K562 (cell line): Measurements from ENCODE around the gene SSBP2. TPM values are rescaled to one million over a fixed set of nuclear protein-coding genes. Genes with fewer than 3 reads are reported as not detected.

ENCODE experiments used
- ATF3 ChIP-seq, 2 experiments: fragments of 450-650 bp in 1 of 2; sonication (generic) in 1 of 2; formaldehyde crosslinking in 1 of 2; IDR thresholded peaks in 1 of 2; conservative IDR thresholded peaks in 1 of 2; 2 replicates each; pipeline versions ENCODE4 v1.6.1 to v1.8.1; 2016 to 2023; ENCODE audit warnings: mild to moderate bottlenecking in 2 of 2, moderate library complexity in 2 of 2, inconsistent platforms in 1 of 2, missing genetic modification reagents in 1 of 2
- C11orf30 ChIP-seq: fragments of 450-650 bp; IDR thresholded peaks from 2 replicates; pipeline ENCODE4 v1.6.1; 2016; ENCODE audit warnings: low read depth, mild to moderate bottlenecking
- CBX1 ChIP-seq: sonication (generic); IDR thresholded peaks from 2 replicates; pipeline ENCODE4 v1.6.1; 2016; ENCODE audit warnings: antibody characterized with exemption, low read depth, mild to moderate bottlenecking
- CREB3 ChIP-seq: fragments of 450-650 bp; conservative IDR thresholded peaks from 2 replicates; pipeline ENCODE4 v1.6.1; 2016; ENCODE audit warnings: missing genetic modification characterization, low read depth, mild to moderate bottlenecking, missing compliant biosample characterization, moderate library complexity
- FOSL1 ChIP-seq: fragments of 200-800 bp; sonication (Bioruptor generic); conservative IDR thresholded peaks from 2 replicates; pipeline ENCODE4 v1.6.1; 2016; ENCODE audit warnings: missing genetic modification characterization, missing compliant biosample characterization
- JUND ChIP-seq, 2 experiments: IDR thresholded peaks; 2 replicates in 1 of 2; 3 replicates in 1 of 2; pipeline ENCODE4 v1.6.1; 2011; ENCODE audit warnings: borderline replicate concordance in 2 of 2, low read depth in 2 of 2, low read length in 2 of 2, improper control_type of control experiment in 1 of 2, missing biosample characterization in 1 of 2, missing genetic modification characterization in 1 of 2, missing genetic modification reagents in 1 of 2
- MBD1 ChIP-seq: fragments of 250-450 bp; sonication (Bioruptor Pico); IDR thresholded peaks from 2 replicates; pipeline ENCODE4 v1.8.0; 2022; ENCODE audit warnings: inconsistent platforms
- SMARCA4 ChIP-seq: fragments of 450-650 bp; IDR thresholded peaks from 2 replicates; pipeline ENCODE4 v1.6.1; 2016
- SMARCE1 ChIP-seq: fragments of 450-650 bp; IDR thresholded peaks from 2 replicates; pipeline ENCODE4 v1.7.1; 2016; ENCODE audit warnings: mild to moderate bottlenecking
- SP2 ChIP-seq: IDR thresholded peaks from 2 replicates; pipeline ENCODE4 v1.6.1; 2011; ENCODE audit warnings: mild to moderate bottlenecking, low read depth, low read length, moderate library complexity; ENCODE audit not compliant: poor library complexity, severe bottlenecking; ENCODE audit errors: extremely low read depth
- TCFL5 ChIP-seq: fragments of 250-450 bp; sonication (Bioruptor Pico); conservative IDR thresholded peaks from 2 replicates; pipeline ENCODE4 v1.6.1; 2021; ENCODE audit warnings: mild to moderate bottlenecking, moderate library complexity, matching md5 sums
- TFE3 ChIP-seq: fragments of 450-650 bp; formaldehyde crosslinking; IDR thresholded peaks from 2 replicates; pipeline ENCODE4 v1.4.0; 2020; ENCODE audit warnings: mild to moderate bottlenecking, mixed read lengths
- ZNF311 ChIP-seq: fragments of 250-450 bp; sonication (Bioruptor Pico); IDR thresholded peaks from 2 replicates; pipeline ENCODE4 v1.4.0; 2020; ENCODE audit warnings: mild to moderate bottlenecking, moderate library complexity
- ZNF766 ChIP-seq: fragments of 200-800 bp; sonication (Bioruptor generic); conservative IDR thresholded peaks from 2 replicates; pipeline ENCODE4 v1.6.1; 2016; ENCODE audit warnings: missing genetic modification characterization, missing compliant biosample characterization
- polyA plus RNA-seq, 8 experiments: library from polyadenylated mRNA; depleted of rRNA in 4 of 8; stranded (reverse) in 5 of 8; unstranded in 3 of 8; fragments of >200 nt; fragmentation: Nextera tagmentation in 2 of 8; fragmentation: Illumina TruSeq in 1 of 8; extraction: Ambion mirVana in 2 of 8; extraction: Trizol in 1 of 8; gene quantifications; 2 replicates each; pipeline versions ENCODE4 v1.2.1 to v1.2.3, GENCODE V29; 2011 to 2014; ENCODE audit warnings: inconsistent platforms in 1 of 8, missing spikeins in 1 of 8
- total RNA-seq, 7 experiments: library from RNA; depleted of rRNA in 6 of 7; stranded (reverse); fragments of >200 nt in 6 of 7; fragmentation: Illumina TruSeq in 2 of 7; extraction: Trizol in 2 of 7; gene quantifications; 2 replicates each; pipeline versions ENCODE4 v1.2.1 to v1.2.3, GENCODE V29; 2011 to 2021; ENCODE audit warnings: low replicate concordance in 1 of 7
- TF ChIP-seq, protein P1 (sequence below): fragments of 200-800 bp; sonication (Bioruptor generic); IDR thresholded peaks from 2 replicates; pipeline ENCODE4 v1.6.1; 2017; ENCODE audit warnings: missing genetic modification characterization, missing compliant biosample characterization

The SSBP2 gene
- total and polyA plus RNA-seq, 9 of the 15 experiments (the other 6 are each of a cell fraction or from before 2014, with no cell fraction given) = 22.3 to 133 (median 42.1) TPM

DNA sequence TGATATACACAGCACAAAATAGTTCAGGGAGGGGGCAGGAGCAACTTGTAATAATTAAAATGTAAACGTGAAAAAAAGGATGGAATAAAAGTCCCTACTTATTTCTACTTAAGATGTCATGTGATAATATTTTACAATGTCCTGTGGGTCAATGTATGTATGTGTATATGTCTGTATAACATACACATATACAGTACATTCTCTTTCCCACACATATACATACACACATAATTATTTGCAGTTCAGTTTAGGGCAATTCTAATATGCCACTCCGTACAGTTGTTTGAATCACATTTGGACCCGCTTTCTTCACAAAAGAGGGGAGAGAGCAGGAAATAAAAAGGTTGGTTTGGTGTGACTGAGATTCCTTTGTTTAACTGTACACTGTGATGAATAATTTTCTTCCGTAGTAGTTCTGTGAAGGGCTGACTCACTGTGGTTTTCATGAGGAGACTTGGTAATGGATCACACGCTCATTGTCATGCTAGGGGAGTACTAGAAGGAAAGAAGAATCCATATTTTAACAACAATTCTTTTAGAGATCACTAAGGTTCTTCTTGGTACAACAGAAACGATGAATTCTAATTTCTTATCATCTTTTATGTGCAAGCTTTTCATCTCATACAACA, 330.7 kb downstream of the SSBP2 start (continued):
- TF ChIP-seq TCFL5 (CRISPR knock-in tag) (no peak), SMARCE1 (0 out of 2 replicates have a peak, but pooled peaks have one; percentile 21), ZNF311 (CRISPR knock-in tag) (no peak), TFE3 (CRISPR knock-in tag) (peak; percentile 6; the same call in 1 of the 2 replicates), FOSL1 (tag) (peak; percentile 72), SP2 (no peak), CBX1 (no peak), SMARCA4 (peak; percentile 32; the same call in 1 of the 2 replicates), ATF3 (IDR thresholded peaks at IDR 0.05) (peak; percentile 40; the same call in 1 of the 2 replicates), ATF3 (CRISPR knock-in tag; conservative IDR thresholded peaks at IDR 0.05) (no peak), JUND (IDR thresholded peaks at IDR 0.05; ENCODE audit: borderline replicate concordance, low read depth, low read length) (peak; percentile 48; the same call in 1 of the 2 replicates), JUND (tag; IDR thresholded peaks at IDR 0.05; ENCODE audit: borderline replicate concordance, low read depth, low read length) (peak; percentile 69; the same call in 2 of the 3 replicates), CREB3 (tag) (no peak), ZNF766 (CRISPR knock-in tag) (0 out of 2 replicates have a peak, but pooled peaks have one; percentile 18), C11orf30 (peak; percentile 57), MBD1 (CRISPR knock-in tag) (no peak)
- TF ChIP-seq, protein P1, sequence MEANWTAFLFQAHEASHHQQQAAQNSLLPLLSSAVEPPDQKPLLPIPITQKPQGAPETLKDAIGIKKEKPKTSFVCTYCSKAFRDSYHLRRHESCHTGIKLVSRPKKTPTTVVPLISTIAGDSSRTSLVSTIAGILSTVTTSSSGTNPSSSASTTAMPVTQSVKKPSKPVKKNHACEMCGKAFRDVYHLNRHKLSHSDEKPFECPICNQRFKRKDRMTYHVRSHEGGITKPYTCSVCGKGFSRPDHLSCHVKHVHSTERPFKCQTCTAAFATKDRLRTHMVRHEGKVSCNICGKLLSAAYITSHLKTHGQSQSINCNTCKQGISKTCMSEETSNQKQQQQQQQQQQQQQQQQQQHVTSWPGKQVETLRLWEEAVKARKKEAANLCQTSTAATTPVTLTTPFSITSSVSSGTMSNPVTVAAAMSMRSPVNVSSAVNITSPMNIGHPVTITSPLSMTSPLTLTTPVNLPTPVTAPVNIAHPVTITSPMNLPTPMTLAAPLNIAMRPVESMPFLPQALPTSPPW (CRISPR knock-in tag) = no peak; the same call in 1 of the 2 replicates
